Measurements from ENCODE around the gene LBR. TPM values are rescaled to one million over a fixed set of nuclear protein-coding genes. Genes with fewer than 3 reads are reported as not detected.

LBR gene
- total RNA-seq, 4 donors from 2014 or later = 82.3 to 157 (median 85.1) TPM

GRCh38 chr1:225426395-225427234 is 1.2 kb downstream of the LBR start:
- no peaks in the 10 kb centered on the region for H3K9me3 ChIP-seq
- DNase-seq (ENCODE audit: extremely low spot score) = no peak
- no peaks in the 10 kb centered on the region for H3K27me3 ChIP-seq
- peaks cover 30 to 62% (median 56%) of the 10 kb centered on the region in 4 donors for H3K4me1 ChIP-seq
- peak overlapping the region; percentile 83 to 98 (median 94) for H3K4me3 ChIP-seq
- H3K36me3 ChIP-seq = peaks cover 0 to 7% (median 2%) of the 10 kb centered on the region in 4 donors
- WGBS = 3% methylated on average over 33 of the region's 36 CpGs
- H3K27ac ChIP-seq (replicated peaks in 1 of 4) = peak overlapping the region; percentile 93 to 98 (median 96)
- TF ChIP-seq CTCF (IDR thresholded peaks at IDR 0.05) (no peak), EP300 (IDR thresholded peaks at IDR 0.05) (no peak), POLR2AphosphoS5 (IDR thresholded peaks at IDR 0.05) (peak; percentile 10 to 34), POLR2A (IDR thresholded peaks at IDR 0.05; ENCODE audit: low read depth) (peak; percentile 3)
- intact Hi-C loops (cut with DNase I) = no loop called here

GRCh38 chr1:225425201-225425786 is 2.5 kb downstream of the LBR start:
- peaks cover 0 to 14% (median 5%) of the 10 kb centered on the region in 4 donors for H3K36me3 ChIP-seq
- H3K9me3 ChIP-seq = no peaks in the 10 kb centered on the region
- intact Hi-C loops (cut with DNase I) = no loop called here
- WGBS = 55% methylated on average over 2 of the region's 5 CpGs
- no peaks in the 10 kb centered on the region for H3K27me3 ChIP-seq
- no peak for DNase-seq (ENCODE audit: extremely low spot score)
- H3K27ac ChIP-seq (replicated peaks in 1 of 4) = peak overlapping the region; percentile 93 to 98 (median 96)
- H3K4me1 ChIP-seq = peaks cover 30 to 69% (median 63%) of the 10 kb centered on the region in 4 donors
- TF ChIP-seq CTCF (IDR thresholded peaks at IDR 0.05) (no peak), POLR2AphosphoS5 (IDR thresholded peaks at IDR 0.05) (peak; percentile 21 to 58)
- peak overlapping the region; percentile 83 to 98 (median 94) for H3K4me3 ChIP-seq

- Histone ChIP-seq H3K4me1 (peaks cover 30 to 69% (median 63%) of the 10 kb centered on the region in 4 donors), H3K36me3 (peaks cover 0 to 20% (median 6%) of the 10 kb centered on the region in 4 donors), H3K9me3 (no peaks in the 10 kb centered on the region), H3K4me3 (peak overlapping the region; percentile 83 to 98 (median 94)), H3K27me3 (no peaks in the 10 kb centered on the region), H3K27ac (replicated peaks in 1 of 4) (peak overlapping the region; percentile 93 to 98 (median 96))
- intact Hi-C loops (cut with DNase I) = no loop called here
- TF ChIP-seq POLR2AphosphoS5 (IDR thresholded peaks at IDR 0.05) = no peak
- TF ChIP-seq POLR2A (IDR thresholded peaks at IDR 0.05; ENCODE audit: low read depth) = no peak
- TF ChIP-seq CTCF (IDR thresholded peaks at IDR 0.05) = no peak
- TF ChIP-seq EP300 (IDR thresholded peaks at IDR 0.05) = no peak
- WGBS = 69% methylated on average over 6 of the region's 6 CpGs
- no peak for DNase-seq (ENCODE audit: extremely low spot score)
Measured at GRCh38 chr1:225424562-225425200, 3.2 kb downstream of the LBR start.

- intact Hi-C loops (cut with DNase I) = no loop called here
- Histone ChIP-seq H3K27me3 (no peaks in the 10 kb centered on the region), H3K4me1 (peaks cover 30 to 62% (median 59%) of the 10 kb centered on the region in 4 donors), H3K36me3 (peaks cover 9 to 32% (median 18%) of the 10 kb centered on the region in 4 donors), H3K27ac (replicated peaks in 1 of 4) (peak overlapping the region; percentile 21 to 98 (median 94)), H3K4me3 (peak overlapping the region in 3 of 4 donors; percentile 0 to 83 (median 5)), H3K9me3 (no peaks in the 10 kb centered on the region)
- 46% methylated on average over 2 of the region's 2 CpGs for WGBS
- no peak for DNase-seq (ENCODE audit: extremely low spot score)
- no peak for TF ChIP-seq CTCF (IDR thresholded peaks at IDR 0.05)
- TF ChIP-seq EP300 (IDR thresholded peaks at IDR 0.05) = no peak
- TF ChIP-seq POLR2AphosphoS5 (IDR thresholded peaks at IDR 0.05) = no peak
- no peak for TF ChIP-seq POLR2A (IDR thresholded peaks at IDR 0.05; ENCODE audit: low read depth)
Measured at GRCh38 chr1:225423518-225423855, 4.4 kb downstream of the LBR start.

Data from esophagus muscularis mucosa (tissue), 4 donors.